Non-pigmented ciliary epithelial cell (primary cell): ENCODE measurements around the gene REXO1.
A peak's percentile ranks its signal among the peaks of the same experiment; 100 is the strongest.
"Not testable (repeated sequence)": the region's sequence is repeated elsewhere in the genome, so short reads cannot be mapped to it uniquely, and the experiment has no call there.

ENCODE experiments used
- DNase-seq: peaks from one replicate; pipeline ENCODE4 v3.0.0-alpha.2; 2010; ENCODE audit warnings: low read depth

REXO1 gene

DNA sequence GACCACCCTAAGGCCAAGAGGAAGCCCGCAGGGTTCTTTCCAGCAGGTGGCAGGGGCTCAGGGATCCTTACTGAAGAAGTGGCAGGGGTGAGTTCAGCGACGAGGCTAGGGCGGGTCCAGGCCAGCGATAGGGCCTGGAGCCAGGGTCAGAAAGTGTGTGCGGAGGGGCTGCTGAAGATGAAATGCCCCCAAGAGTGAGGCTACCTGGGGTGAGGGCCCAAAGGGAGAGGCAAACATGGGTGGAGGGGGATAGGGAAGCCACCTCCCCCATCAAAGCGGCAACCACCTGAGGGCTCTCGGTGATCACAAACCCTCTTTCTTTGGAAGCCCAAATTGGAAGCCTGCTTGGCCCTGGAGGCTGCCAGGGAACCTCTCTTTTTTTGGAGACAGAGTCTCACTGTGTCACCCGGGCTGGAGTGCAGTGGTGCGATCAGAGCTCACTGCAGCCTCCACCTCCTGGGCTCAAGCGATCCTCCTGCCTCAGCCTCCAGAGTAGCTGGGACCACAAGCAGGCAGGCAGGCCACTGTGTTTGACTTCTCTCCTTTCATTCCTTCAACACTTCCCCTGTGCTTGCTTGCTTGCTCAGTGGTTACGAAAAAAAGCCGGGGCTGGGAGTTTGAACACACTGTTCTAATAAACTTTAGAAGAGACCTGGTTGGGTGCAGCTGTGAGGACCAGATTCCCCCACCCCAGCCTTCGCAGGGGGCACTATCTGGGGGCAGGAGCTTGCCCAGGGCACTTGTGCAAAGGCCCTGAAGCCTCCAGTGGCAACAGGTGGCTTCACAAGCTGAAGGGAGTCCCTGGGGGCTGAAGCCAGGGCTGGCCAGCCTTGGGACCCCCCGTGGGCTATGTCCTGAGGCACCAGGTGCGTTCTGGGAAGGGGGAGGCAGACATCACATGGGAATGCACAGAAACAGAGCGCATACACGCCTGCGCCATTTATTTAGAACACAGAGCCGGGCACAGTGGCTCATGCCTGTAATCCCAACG lies 34.8 kb downstream of the REXO1 start:
- no peak for DNase-seq

DNA sequence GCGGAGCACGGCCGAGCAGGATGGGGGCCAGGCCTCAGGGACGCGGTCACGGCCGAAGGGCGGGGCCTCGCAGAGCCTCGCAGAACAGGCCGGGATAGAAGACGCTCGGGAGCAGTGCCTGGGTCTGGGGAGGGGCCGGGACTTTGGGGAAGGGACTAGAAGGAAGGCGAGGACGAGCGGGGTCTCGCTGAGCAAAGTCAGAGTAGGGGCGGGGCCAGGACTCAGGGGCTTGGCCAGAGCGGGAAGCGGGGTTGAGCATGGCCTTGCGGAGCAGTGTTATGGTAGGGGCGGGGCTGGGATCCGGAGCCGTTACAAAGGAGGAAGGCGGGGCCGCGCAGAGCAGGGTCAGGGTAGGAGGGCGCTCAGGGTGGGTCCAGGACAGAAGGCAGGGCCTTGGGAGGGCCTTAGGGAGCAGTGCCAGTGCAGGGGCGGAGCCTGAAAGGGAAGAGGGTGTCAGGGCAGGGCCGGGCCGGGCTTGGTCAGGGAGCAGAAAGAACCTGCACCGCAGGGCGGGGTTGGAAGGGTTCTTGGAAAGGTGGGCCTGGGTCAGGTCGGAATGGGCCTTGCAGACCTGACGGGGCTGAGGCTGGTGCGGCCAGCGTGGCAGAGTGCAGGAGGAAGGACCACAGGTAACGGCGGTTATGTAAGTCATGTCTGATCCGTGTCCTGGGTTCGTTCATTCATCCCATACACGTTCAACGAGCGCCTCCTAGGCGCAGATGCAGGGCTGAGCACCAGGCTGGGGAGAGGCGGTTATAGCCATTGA lies 35.7 kb downstream of the REXO1 start:
- DNase-seq: peak; percentile 38

DNA sequence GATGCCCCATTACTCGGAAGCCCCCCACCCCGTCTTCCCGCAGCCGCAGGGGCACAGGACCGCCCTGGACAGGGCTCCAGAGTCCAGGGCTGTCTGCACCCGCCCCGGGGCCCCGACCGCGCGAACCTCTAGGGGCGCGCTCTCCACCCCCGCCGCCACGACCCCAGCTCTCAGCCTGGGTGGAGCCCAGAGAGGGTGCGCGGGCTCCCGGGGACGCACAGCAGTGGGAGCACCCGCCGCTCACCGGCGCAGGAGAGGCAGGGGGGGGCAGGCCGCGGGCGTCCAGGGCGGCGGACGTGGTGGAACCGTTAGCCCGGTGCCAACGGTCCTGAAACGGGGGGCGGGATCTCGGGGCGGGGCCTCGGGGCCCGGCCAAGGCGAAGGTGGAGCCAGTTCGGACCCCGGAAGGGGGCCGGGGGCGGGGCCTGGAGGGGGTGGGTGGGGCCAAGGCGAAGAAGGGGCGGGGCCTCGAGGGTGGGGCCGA lies 36.3 kb downstream of the REXO1 start, which contains the start of gene ATP8B3:
Gene ATP8B3 (minus strand): TSS at position 335 of the 484 bp plus-strand sequence. CDS start 540 bp downstream, outside the sequence.
- DNase-seq: no peak

DNA sequence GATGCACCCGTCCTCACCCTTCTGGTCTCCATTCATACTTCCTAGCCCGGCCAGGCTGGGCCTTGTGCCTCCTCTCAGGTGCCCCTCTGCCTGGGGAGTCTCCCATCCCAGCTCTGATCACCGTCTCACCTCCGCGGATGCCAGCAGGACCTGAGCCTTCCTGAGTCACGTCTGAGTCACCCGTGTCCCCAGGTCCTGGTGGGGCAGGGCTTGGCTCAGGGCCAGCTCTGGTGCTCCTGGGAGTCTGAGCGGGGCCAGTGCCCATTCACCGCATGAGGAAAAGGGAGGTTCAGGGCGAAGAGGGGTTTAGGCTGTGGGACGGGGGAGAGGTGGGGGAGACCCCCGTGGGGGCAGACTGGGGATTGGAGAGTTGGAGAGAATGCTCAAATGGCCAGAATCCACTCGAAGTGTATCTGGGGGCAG lies 36.8 kb downstream of the REXO1 start:
- no peak for DNase-seq

DNA sequence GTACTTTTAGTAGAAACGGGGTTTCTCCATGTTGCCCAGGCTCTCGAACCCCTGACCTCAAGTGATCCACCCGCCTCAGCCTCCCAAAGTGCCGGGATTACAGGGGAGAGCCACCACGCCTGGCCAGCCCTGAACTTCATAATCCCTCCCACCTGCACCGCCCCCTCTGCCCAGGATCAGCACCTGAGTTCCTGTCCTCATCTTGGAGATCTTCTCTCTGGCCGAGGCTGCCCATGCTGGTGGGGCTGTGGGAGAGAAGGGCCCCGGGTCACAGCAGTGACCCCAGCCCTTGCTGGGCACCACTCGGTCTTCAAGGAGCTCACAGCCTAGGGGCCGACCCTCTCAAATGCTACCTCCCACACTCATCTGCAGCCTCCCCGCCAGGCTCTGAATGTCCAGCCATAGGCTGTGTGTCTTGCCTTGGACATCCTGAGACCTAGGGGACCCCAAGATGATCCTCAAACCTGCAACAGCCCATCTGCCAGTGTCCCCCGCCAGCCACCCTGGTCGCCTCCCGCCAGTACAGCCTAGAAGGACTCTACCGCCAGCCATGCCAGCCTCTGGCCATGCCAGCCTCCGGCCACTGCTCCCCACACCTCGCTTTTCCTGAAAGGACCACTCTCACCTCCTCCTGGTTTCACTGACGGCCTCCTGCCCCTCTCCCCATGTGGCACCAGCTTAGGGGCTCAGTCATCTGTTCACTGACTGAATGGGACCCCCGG lies 37.7 kb downstream of the REXO1 start:
- DNase-seq: no peak

DNA sequence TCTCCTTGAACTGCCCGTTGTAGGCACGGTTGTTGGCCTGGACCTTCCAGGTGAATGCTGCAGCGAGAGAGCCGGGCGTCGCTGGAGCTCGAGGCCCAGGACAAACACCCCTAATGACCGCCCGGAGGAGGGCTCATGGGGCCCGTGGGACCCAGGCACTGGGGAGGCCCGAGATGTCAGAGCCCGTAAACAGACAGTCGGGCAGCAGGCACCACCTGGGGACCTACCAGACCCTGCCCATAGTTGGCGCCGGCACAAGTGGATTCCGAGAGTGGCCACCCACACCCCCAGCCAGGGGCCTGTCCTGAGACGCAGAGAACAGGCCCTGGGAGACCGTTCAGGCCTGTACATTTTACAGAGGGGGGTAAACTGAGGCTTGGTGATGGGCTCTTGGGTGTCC lies 38.6 kb downstream of the REXO1 start:
- no peak for DNase-seq

DNA sequence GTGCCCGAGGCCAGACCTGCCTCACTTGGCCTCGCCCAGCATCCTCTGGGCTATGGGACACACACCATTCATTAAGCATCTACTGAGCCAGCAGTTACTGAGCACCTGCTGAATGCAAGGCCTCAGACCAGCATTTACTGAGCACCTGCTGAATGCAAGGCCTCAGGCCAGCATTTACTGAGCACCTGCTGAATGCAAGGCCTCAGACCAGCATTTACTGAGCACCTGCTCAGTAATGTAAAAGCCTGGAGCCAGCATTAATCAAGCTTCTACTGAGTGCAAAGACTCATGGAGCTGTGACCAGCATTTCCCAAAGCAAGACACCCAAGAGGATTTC lies 39.9 kb downstream of the REXO1 start:
- no peak for DNase-seq

DNA sequence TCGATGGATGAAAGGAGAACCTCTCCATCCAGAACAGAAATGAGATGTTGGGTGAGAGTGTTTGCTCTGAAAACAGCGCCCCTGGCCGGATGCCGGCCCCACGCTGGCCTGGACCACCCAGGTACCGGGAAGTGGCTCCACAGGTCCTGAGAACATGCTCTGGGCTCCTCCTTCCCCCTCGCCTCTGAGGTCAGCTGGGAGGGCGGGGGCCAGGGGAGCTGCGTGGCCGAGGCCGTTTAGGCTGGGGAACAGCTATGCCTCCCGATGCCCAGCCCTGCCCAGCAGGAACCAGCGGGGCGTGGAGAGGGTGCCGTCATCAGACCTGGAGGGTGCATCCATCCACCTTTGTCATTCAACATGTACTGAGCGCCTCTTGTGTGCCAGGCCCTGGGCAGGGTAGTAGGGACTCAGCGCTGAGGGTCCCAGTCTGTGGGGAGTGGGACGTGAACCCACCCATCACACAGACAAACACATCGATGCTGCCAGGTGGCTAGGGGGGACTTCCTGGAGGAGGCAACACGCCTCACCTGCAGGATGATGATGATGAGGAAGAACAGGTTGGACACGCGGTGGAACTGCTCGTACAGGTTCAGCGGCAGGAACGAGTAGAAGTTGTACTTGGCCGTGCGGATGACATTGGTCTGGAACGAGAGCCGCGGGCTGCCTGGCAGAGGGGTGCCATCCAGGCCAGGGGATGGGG lies 40.4 kb downstream of the REXO1 start:
- no peak for DNase-seq

DNA sequence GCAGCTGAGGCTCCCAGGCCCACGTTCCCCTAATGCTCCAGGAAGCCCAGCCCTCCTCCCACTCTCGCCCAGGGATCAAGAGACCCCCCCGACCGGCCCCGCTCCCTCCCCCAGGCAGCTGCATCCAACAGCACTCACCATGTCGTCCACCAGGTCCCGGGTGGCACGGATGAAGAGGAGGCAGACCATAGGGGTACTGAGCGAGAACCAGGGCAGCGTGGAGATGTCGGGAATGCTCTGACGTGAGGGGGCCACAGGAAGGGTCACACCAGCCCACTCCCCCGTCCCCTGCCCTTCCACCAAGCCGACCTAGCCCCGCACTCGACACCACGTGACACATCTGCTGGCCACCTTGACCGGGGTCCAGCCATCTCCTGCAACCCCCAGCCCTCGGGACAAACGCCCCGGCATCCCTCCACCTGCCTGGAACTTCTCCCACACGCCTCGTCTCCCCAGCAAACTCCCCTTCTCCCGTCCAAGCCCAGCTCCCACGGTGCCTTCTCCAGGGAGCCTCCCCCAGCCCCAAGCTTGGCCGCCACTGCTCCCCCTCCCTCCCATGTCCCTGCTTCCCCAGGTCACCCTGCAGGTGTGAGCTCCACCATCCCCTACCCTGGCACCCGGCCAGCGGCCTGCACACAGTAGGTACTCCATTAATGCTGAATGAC lies 41.1 kb downstream of the REXO1 start:
- no peak for DNase-seq

DNA sequence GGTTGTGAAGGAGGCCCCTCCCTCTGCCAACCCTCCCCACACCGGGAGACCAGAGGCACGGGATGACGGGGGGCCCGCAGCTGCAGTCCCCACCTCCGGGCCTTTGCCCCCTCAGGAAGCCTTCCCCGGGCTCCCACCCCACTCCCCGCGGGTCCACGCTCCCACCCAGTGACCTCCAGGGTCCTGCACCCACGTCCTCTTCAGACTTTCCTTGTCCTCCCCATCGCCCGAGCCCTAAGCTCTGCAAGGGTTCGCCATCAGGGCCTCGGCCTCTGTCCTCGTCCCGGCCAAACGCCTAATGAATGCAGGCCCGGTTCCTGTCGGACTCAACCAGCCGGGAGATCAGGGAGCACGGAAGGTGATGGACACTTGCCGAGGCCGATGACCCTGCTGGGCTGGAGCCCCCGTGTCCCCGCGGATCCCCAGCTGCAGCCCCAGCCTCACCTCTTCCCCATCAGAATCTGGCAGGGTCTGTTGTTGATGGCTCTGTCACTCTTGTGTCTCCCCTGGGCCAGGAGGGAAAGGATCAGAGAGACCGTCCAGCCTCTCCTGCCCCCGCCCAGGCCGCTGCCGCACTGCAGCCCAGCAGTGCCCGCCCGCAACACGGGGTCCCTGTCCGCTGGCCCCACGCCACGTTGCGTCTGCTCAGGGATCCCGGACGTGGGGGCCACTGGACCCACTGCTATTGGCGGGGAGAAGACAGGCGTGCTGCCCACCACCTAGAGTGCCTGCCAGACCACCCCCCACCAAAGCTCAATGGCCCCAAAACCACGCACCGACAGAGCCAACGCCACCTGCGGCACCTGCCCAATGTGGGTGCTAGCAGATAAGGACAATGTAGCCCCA lies 41.9 kb downstream of the REXO1 start:
- no peak for DNase-seq

DNA sequence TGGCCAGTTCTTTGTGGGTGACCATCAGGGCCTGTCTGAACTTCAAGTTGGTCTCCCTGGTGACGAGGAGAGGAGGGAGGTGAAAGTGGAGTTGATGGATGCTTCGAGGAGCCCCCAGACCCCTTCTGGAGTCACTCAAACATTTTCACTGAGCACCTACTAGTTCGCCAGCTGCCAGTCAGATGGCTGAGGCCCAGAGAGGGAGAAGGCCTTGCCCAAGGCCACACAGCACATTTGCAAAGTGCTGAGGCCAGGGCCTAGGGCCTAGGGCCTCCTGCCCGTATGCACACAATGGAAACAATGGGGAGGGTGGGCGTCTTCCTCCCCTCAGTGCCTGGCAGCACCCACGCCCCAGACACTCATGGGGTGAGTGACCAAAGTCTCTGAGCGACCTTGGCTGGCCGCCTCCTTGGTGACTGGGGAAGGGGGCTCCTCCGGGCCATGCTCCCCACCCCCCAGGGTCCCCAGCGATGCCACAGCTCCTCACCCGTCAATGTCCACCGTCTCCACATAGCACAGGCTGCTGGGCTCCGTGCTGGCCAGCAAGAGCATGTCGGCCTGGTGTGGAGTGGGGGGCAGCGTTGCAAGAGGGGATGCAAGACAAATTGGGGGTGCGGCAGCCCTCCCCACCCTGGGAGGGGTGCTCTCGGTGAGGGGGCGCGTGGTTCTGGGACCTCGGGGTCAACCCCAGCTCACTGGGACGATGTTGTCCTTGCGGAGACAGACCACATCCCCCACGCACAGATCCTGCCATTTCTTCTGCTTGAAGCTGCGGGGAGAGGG lies 42.7 kb downstream of the REXO1 start:
- DNase-seq: no peak

DNA sequence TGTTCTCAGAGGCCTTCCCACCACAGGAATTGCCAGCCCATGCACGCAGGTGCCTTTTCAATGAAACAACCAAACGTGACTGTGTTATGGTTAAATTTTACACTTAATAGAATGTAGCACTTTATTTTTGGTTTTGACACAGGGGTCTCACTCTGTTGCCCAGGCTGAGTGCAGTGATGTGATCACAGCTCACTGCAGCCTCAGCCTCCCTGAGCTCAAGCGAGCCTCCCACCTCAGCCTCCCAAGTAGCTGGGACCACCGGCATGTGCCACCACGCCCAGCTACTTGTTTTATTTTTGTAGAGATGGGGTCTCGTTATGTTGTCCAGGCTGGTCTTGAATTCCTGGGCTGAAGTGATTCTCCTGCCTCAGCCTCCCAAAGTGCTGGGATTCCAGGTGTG lies 43.4 kb downstream of the REXO1 start:
- no peak for DNase-seq

DNA sequence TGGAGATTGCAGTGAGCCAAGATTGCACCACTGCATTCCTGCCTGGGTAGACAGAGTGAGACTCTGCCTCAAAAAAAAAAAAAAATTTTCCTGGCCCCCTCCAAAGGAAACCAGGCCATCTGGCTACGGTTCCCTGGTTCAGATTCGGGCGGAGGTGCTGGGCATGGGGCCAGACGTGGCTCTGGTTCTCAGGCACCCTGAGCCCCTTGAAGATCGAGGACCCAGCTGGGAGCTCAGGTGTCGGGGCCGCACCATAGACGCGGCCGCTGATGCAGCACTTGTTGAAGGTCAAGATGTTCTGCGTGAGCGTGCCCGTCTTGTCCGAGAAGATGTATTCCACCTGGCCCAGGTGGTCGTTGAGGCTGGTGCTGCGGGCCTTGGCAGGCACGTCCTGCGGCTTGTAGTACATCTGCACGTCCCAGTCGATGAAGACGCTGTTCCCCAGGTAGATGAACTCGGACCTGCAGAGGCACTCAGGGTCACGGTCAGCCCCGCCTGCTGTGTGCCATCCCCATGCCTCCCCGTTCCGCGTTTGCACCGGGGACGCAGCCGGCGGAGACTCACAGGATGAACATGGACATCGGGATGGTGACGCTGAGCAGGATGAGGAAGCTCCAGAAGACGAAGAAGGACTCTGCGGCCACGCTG lies 48.5 kb downstream of the REXO1 start:
- no peak for DNase-seq

DNA sequence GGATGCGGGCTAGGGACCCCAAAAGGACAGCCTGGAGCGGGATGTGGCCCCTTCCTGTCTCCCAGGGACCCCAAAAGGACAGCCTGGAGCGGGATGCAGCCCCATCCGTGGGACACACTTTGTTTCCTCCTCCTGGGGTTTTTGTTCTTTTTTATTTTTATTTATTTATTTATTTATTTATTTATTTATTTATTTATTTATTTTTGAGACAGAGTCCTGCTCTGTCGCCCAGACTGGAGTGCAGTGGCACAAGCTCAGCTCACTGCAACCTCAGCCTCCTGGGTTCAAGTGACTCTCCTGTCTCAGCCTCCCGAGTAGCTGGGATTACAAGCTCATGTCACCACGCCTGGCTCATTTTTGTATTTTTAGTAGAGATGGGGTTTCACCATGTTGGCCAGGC lies 51.0 kb downstream of the REXO1 start:
- DNase-seq: not testable (repeated sequence)

DNA sequence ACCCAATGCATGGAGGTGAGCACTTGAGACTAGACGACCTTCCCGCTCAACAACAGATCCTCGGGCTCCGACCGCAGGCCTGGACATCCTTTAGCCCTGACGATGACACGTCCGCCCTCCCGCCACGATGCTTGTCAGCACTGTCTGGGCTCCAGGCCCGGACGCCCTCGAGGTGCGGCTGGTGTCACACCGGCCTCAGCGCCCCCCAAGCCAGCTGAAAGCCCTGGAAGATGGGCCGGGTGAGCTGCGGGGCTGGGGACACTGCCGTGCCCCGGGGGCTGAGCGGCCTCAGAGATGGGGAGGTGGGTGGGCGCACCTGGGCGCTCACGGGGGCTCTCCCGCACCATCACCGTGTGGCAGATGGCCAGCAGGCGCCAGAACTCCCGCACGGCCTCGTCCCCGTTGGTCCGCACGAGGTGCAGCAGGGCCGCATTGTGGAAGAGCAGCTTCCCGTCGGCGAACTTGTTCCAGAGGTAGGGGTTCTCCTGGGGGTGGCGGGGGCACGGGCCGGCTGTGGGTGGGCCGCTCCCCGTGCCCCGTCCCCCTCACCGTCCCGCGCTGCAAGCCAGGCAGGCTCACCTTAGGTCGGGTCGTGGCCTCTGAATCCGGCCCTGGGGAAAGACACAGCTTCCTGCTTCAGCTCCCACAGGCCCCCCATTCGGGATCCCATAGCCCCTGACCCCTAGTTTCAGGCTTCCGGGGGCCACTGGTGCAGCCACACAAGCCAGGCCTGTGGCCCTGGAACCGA lies 51.7 kb downstream of the REXO1 start:
- DNase-seq: no peak

DNA sequence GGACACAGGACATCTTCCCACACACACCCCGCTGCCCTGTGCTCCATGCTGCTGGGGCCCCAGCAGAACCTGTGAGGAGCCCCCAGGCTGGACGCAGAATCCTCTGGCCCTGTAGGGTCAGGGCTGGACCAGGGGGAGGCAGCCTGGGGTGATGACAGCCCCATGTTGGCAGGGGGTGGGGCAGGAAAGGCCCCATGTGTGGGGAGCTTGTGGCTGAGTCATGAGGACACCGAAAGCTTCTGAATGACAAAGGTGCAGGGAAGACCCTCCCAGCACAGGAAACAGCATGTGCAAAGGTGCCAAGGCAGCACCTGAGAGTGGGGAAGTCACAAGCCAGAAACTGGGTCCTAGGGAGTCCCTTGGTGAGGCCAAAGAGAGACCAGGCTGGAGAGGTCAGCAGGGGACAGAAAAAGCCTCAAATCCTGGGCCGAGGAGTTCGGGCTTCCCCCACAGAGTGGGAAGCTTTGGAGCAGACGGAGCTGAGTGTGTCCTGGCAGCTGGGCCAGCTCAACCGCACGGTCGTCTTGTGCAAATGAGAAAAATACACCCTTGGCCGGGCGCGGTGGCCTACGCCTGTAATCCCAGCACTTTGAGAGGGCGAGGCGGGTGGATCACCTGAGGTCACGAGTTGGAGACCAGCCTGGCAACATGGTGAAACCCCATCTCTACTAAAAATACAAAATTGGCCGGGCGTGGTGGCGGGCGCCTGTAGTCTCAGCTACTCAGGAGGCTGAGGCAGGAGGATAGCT lies 53.7 kb downstream of the REXO1 start:
- no peak for DNase-seq

DNA sequence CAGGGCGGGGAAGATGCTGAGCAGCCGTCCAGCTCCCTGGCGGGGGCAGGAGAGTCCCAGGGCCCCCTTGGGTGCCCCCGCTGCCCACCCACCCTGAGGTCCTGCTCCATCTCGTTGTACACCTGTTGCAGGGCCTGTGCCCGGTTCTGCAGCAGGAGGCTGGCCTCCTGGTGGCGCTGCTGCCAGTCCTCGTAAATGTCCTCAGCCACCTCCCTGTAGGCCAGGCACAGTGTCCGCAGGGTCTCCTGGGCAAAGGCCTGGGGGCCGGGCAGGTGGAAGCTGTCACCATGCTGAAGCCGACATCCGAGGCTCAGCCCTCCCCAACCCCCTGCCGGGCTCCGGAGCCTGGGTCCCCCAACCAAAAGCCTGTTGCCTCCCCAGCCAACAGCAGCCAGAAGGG lies 56.4 kb downstream of the REXO1 start:
- DNase-seq: no peak
